ENCODE measurements around the gene RIPOR1. TPM values are rescaled to one million over a fixed set of nuclear protein-coding genes. Genes with fewer than 3 reads are reported as not detected.
A peak's percentile ranks its signal among the peaks of the same experiment; 100 is the strongest.
"Not testable (repeated sequence)": the region's sequence is repeated elsewhere in the genome, so short reads cannot be mapped to it uniquely, and the experiment has no call there.

The RIPOR1 gene
- total RNA-seq, 1 donor: 42.6 TPM

DNA sequence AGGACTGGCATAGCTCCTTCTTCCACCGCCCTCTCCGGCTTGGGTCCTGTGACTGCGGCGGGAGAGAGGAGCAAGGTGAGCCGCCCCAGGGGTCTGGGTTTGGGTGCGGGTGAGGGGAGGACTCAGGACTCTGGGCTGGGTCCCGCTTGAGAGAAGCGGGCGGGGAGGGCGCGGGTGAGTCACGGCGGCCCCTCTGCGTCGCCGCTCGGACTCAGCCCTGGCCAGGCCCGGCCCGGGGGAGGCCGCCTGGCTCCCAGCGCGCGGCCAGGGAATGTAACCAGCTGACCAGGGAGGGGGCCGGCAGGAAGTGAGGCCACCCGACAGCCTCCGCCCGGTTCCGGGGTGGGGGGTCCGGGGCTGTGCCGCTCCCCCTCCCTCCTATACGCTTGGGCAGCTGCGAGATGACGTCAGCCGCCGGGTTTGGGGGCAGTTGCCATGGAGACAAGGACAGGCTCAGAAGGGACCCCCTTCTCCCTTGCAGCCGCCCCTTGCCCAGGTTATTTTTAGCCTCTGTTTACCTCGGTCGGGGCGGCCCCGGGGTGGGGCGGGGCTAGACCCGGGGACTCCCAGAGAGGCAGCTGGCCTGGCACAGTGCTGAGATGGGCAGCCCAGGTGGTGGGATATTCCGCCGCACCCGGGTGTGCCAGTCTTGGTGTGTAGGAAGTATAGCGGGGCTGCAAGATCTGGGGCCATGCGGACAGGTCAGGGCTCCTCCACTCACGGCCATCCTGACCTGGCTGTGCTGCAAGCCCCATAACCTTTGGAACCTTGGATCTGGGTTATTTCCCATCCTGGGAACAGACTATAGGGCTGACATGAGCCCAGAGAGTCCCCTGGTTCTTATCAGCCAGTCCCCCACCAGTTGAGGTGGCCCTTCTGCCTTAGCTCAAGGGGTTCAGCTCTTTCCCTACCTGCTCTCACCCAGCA, 1.6 kb downstream of the RIPOR1 start:
- Histone ChIP-seq H3K9me3 (ENCODE audit: low read depth, low read length) (no peaks in the 10 kb centered on the region), H3K4me3 (ENCODE audit: low read length) (peak overlapping the region; percentile 61), H3K4me1 (ENCODE audit: insufficient read depth, low read length) (peaks cover 59% of the 10 kb centered on the region), H3K27me3 (ENCODE audit: insufficient read depth, low read length) (no peaks in the 10 kb centered on the region)

DNA sequence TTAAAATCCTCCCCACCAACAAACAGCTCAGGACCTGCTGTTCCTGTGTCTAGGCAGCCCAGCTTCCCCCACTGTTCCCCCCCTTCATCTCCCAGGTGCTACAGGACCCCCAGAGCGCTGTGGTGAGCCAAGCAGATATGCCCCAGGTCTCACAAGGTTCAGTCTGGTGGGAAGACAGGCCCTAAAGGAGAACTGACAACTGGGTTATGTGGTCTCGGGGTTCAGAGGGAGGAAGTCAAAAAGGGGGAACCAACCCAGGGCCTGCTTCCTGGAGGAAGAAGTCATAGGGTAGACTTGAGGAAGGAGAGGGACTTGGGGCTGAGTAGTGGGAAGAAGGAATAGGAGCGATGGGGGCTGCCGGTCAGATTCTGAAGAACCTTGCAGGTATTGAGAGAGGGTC, 2.6 kb downstream of the RIPOR1 start:
- no peaks in the 10 kb centered on the region for H3K27me3 ChIP-seq (ENCODE audit: insufficient read depth, low read length)
- H3K9me3 ChIP-seq (ENCODE audit: low read depth, low read length): no peaks in the 10 kb centered on the region
- H3K4me3 ChIP-seq (ENCODE audit: low read length): peak overlapping the region; percentile 61
- H3K4me1 ChIP-seq (ENCODE audit: insufficient read depth, low read length): peaks cover 60% of the 10 kb centered on the region

DNA sequence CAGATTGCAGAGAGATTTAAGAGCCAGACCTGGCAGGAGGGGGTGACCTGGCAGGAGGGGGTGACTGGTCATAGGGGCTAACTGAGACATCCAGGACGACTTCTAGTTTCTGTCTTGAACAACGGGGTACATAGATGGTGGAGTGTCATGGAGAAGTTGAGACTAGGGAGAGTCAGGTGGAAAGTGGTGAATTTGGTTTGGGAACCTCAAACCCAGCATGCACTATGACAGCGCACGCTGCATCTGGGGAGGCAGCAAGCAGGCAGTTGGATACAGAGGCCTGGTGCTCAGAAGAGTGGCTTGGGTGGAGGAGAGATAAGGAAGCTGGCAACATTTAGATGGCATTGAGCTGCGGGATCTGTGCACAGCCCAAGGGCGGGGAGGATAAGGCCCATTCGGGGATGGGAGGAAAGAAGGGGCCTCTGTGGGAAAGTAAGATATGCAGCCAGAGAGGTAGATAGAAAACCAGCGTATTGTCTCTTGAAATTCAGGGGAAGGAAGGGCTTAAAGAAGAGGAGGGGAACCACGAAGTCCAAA, 4.5 kb downstream of the RIPOR1 start:
- Histone ChIP-seq H3K27me3 (ENCODE audit: insufficient read depth, low read length) (no peaks in the 10 kb centered on the region), H3K4me1 (ENCODE audit: insufficient read depth, low read length) (peaks cover 72% of the 10 kb centered on the region), H3K9me3 (ENCODE audit: low read depth, low read length) (no peaks in the 10 kb centered on the region), H3K4me3 (ENCODE audit: low read length) (no peak overlapping the region)

DNA sequence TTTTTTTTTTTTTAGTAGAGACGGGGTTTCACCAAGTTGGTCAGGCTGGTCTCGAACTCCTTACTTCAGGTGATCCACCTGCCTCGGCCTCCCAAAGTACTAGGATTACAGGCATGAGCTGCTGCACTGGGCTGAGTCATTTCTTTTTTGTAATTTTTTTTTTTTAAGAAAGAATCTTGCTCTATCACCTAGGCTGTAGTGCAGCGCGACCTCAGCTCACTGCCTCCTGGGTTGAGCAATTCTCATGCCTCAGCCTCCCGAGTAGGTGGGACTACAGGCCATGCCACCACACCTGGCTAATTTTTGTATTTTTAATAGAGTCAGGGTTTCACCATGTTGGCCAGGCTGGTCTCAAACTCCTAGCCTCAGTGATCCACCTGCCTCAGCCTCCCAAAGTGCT, 5.4 kb downstream of the RIPOR1 start:
- H3K4me3 ChIP-seq (ENCODE audit: low read length); H3K27me3 ChIP-seq (ENCODE audit: insufficient read depth, low read length); H3K9me3 ChIP-seq (ENCODE audit: low read depth, low read length): not testable (repeated sequence)
- H3K4me1 ChIP-seq (ENCODE audit: insufficient read depth, low read length): peaks cover 77% of the 10 kb centered on the region

DNA sequence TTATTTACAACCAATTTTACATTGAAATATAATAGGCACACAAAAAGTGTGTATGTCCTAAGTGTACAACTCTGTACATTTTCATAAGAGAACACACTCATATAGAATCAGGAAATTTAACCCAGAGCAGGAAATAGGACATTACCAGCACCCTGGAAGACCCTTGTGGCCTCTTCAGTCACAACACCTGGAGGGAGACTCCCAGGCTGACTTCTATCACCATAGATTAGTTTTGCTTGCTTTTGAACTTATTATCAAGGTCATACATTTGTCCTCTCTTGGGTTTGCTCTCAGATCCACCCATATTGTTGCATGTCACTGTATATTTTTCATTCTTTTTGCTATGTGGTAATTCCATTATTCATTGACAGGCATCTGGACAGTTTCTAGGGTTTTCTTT, 5.8 kb downstream of the RIPOR1 start:
- Histone ChIP-seq H3K27me3 (ENCODE audit: insufficient read depth, low read length) (no peaks in the 10 kb centered on the region), H3K4me3 (ENCODE audit: low read length) (no peak overlapping the region), H3K4me1 (ENCODE audit: insufficient read depth, low read length) (peaks cover 73% of the 10 kb centered on the region), H3K9me3 (ENCODE audit: low read depth, low read length) (no peaks in the 10 kb centered on the region)

DNA sequence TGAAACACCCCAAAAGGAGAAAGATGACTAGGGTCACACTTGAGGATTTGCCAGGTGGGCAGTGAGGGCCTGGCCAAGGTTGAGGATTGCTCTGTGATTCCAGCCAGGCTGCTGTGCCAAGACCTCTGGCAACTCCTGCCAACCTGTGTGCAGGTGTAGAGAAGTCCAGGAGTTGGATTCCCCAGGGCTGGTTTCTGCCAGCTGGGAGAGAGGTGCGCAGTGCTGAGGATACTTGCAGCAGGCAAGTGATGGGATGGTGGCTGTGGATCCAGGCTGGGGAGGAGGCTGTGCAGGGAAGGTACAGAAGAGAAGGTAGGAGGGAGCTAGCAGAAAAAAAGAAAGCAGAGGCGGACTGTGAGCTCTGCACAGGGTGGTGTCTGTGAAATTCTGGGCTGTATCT, 6.6 kb downstream of the RIPOR1 start:
- H3K27me3 ChIP-seq (ENCODE audit: insufficient read depth, low read length): no peaks in the 10 kb centered on the region
- H3K4me1 ChIP-seq (ENCODE audit: insufficient read depth, low read length): peaks cover 65% of the 10 kb centered on the region
- no peak overlapping the region for H3K4me3 ChIP-seq (ENCODE audit: low read length)
- no peaks in the 10 kb centered on the region for H3K9me3 ChIP-seq (ENCODE audit: low read depth, low read length)

DNA sequence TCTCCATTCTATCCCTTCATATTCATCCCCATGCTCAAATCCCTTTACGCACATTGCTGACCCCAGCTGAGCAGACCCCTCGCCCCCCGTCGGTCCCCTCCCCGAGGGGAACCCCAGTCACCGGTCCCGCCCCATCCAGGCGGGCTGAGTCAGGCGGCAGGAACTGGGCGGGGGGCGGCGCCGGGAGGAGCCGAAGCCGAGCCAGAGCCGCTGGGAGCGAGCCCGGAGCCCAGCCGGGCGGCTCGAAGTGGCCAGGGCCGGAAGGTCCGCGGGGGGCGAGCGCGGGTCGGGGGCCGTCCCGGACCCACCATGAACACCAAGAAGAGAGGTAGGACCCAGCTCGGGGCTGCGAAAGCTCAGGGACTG, 8.6 kb downstream of the RIPOR1 start:
- Histone ChIP-seq H3K9me3 (ENCODE audit: low read depth, low read length) (no peaks in the 10 kb centered on the region), H3K4me1 (ENCODE audit: insufficient read depth, low read length) (peaks cover 51% of the 10 kb centered on the region), H3K4me3 (ENCODE audit: low read length) (peak overlapping the region; percentile 52), H3K27me3 (ENCODE audit: insufficient read depth, low read length) (no peaks in the 10 kb centered on the region)

DNA sequence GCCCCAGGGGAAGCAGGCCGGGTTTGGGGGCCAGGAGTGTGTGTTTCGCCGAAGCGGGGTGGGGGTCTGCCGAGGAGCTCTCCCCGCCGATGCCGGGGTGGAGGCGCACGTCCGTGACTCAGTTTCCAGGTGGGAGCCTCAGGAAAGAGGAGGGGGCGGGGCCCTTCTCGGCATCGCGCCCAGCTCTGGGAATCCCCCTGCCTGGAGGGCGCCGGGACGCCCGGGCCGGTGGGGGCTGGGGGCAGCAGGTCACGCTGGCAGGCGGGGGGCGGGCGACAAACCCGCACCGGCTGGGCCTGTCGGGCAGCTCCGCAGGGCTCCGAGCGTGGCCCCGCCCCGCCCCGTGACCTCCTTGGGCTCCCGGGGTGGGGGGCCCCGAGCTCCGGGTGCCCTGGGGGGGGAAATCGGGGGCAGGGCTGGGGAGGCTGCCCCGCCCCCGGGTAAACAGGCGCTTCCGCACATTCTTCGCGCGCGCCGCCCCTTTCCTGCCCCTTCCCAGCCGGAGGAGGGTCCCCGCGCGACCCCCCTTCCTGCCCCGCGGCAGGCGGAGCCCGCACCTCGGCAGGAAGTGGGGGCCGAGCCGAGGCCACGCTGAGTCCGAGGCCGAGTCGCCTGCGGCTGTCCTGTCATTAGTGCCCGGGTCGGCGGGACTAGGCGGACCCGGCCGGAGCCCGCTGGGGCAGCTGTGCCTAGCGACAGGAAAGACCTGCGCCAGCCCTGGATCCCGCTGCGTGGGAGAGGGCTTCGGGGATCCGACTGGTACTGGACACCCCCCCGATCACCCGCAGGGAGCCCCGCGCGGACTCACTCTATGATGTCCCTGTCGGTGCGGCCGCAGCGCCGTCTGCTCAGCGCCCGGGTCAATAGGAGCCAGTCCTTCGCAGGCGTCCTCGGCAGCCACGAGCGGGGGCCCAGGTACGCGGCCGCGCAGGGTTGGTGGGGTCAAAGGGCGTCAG, 9.3 kb downstream of the RIPOR1 start:
- H3K27me3 ChIP-seq (ENCODE audit: insufficient read depth, low read length): no peaks in the 10 kb centered on the region
- no peaks in the 10 kb centered on the region for H3K9me3 ChIP-seq (ENCODE audit: low read depth, low read length)
- H3K4me3 ChIP-seq (ENCODE audit: low read length): peak overlapping the region; percentile 52
- peaks cover 46% of the 10 kb centered on the region for H3K4me1 ChIP-seq (ENCODE audit: insufficient read depth, low read length)

DNA sequence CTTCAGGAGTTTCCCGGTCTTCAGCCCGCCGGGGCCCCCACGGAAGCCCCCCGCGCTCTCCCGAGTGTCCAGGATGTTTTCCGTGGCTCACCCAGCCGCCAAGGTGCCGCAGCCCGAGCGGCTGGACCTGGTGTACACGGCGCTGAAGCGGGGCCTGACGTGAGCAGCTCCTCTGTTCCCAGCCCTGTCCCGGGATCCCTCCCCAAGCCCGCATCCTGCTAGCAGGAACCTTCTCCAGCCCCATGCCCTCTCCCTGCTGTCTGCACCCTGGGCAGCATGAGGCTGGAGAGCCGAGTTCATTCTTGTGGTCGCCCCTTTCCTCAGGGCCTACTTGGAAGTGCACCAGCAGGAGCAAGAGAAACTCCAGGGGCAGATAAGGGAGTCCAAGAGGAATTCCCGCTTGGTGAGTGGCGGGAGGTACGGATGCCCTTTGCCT, 10.1 kb downstream of the RIPOR1 start:
- peaks cover 39% of the 10 kb centered on the region for H3K4me1 ChIP-seq (ENCODE audit: insufficient read depth, low read length)
- no peaks in the 10 kb centered on the region for H3K9me3 ChIP-seq (ENCODE audit: low read depth, low read length)
- H3K4me3 ChIP-seq (ENCODE audit: low read length): no peak overlapping the region
- H3K27me3 ChIP-seq (ENCODE audit: insufficient read depth, low read length): no peaks in the 10 kb centered on the region

DNA sequence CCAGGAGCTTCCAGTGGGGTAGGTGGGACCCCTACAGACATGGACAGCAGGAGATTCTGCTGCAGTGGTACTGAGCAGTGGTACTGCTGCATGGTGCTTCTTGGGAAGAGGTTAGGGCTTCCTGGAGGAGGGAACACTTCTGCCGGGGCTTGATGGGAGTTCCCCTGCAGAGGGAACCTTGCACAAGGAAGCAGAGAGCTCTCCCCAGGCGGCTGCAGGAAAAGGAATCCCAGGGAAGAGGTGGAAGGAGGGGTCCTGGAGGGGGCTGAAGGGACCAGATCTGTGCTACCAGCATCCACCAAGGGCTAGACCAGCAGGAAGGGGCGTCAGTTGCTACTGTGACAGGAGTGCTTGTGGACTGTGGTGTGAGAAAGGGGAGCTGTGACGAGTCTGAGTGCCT, 10.6 kb downstream of the RIPOR1 start:
- H3K4me1 ChIP-seq (ENCODE audit: insufficient read depth, low read length): peaks cover 33% of the 10 kb centered on the region
- H3K4me3 ChIP-seq (ENCODE audit: low read length): no peak overlapping the region
- H3K9me3 ChIP-seq (ENCODE audit: low read depth, low read length): no peaks in the 10 kb centered on the region
- no peaks in the 10 kb centered on the region for H3K27me3 ChIP-seq (ENCODE audit: insufficient read depth, low read length)

DNA sequence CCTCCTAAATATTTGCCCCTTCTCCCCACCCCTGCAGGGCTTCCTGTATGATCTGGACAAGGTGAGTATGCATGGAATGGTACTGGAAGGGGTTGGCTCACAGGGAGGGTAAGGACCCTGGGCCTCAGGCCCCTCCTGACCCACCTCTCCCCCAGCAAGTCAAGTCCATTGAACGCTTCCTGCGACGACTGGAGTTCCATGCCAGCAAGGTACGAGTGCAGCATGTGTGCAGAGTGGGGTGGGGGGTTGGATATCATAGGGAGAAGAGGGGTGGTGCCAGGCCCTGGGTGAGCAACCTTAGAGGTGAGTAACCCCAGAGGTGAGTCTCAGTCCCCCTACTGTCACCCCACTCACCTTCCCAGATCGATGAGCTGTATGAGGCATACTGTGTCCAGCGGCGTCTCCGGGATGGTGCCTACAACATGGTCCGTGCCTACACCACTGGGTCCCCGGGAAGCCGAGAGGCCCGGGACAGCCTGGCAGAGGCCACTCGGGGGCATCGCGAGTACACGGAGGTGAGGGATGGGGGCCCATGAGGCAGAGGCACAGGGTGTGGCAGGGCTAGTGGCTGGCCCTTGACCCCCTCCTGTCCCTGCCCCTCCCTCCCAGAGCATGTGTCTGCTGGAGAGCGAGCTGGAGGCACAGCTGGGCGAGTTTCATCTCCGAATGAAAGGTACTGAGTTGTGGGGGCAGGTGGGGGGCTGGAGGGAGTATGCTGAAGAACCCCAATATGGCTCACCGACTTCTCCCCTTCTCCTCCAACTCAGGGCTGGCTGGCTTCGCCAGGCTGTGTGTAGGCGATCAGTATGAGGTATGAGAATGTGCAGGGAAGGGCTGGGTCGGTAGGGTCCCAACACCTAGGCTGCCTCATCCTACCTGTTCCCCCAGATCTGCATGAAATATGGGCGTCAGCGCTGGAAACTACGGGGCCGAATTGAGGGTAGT, 11.3 kb downstream of the RIPOR1 start:
- Histone ChIP-seq H3K9me3 (ENCODE audit: low read depth, low read length) (no peaks in the 10 kb centered on the region), H3K4me1 (ENCODE audit: insufficient read depth, low read length) (peaks cover 33% of the 10 kb centered on the region), H3K27me3 (ENCODE audit: insufficient read depth, low read length) (no peaks in the 10 kb centered on the region), H3K4me3 (ENCODE audit: low read length) (no peak overlapping the region)

DNA sequence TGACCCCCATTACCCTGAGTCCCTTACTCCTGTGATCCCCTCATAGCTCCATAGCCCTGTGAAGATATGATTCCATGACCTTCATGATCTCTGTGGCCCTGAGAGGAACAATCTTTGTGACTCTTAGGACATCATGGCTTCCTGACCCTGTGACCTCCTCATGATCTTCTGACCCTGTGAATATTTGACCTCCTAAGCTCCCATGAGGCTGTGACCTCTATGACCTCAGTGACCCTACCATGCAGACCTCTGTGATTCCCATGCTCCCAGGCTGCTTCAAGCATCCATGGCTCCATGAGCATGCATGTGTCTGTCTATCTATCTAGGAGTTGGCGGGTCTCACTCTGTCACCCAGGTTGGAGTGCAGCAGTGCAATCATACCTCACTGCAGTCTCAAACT, 12.1 kb downstream of the RIPOR1 start:
- Histone ChIP-seq H3K9me3 (ENCODE audit: low read depth, low read length) (no peaks in the 10 kb centered on the region), H3K4me3 (ENCODE audit: low read length) (no peak overlapping the region), H3K27me3 (ENCODE audit: insufficient read depth, low read length) (no peaks in the 10 kb centered on the region), H3K4me1 (ENCODE audit: insufficient read depth, low read length) (peaks cover 33% of the 10 kb centered on the region)

DNA sequence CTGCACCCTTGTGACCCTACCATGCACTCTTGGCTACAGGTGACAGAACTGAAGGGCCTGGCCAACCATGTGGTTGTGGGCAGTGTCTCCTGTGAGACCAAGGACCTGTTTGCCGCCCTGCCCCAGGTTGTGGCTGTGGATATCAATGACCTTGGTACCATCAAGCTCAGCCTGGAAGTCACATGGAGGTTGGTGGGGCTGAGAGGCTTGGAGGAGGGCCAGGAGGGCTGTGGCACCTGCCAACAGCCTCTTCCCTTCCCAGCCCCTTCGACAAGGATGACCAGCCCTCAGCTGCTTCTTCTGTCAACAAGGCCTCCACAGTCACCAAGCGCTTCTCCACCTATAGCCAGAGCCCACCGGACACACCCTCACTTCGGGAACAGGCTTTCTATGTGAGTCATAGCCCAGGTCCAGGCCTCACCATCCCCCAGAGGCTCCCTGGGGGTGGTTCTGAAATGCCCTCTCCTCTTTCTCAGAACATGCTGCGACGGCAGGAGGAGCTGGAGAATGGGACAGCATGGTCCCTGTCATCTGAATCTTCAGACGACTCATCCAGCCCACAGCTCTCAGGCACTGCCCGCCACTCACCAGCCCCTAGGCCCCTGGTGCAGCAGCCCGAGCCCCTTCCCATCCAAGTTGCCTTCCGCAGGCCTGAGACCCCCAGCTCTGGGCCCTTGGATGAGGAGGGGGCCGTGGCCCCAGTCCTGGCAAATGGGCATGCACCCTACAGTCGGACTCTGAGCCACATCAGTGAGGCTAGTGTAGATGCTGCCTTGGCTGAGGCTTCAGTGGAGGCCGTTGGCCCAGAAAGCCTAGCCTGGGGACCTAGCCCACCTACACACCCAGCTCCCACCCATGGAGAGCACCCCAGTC, 13.0 kb downstream of the RIPOR1 start:
- Histone ChIP-seq H3K9me3 (ENCODE audit: low read depth, low read length) (no peaks in the 10 kb centered on the region), H3K4me3 (ENCODE audit: low read length) (no peak overlapping the region), H3K4me1 (ENCODE audit: insufficient read depth, low read length) (peaks cover 32% of the 10 kb centered on the region), H3K27me3 (ENCODE audit: insufficient read depth, low read length) (no peaks in the 10 kb centered on the region)

All from mononuclear cell (primary cell).